Stimulated activated CD8-positive, alpha-beta memory T cell treated with anti-CD3 and anti-CD28 coated beads, Interleukin-15, amount 100 ng/mL, for 48 hours (primary cell): ENCODE data around the gene PARN.
"Not testable (repeated sequence)": the region's sequence is repeated elsewhere in the genome, so short reads cannot be mapped to it uniquely, and the experiment has no call there.

ENCODE experiments used
- DNase-seq, 2 donors: peaks; one replicate each; pipeline ENCODE4 v3.0.0-alpha.2; 2020; ENCODE audit warnings: low read depth in 2 of 2

The PARN gene

GRCh38 chr16:14574698-14575415 is 55.2 kb downstream of the PARN start:
- not testable (repeated sequence) for DNase-seq

- no peak for DNase-seq
These were observed 57.5 kb downstream of the PARN start for GRCh38 chr16:14572535-14572934.

- DNase-seq: no peak
These were observed 60.8 kb downstream of the PARN start for GRCh38 chr16:14569213-14569612.

GRCh38 chr16:14566599-14566998 is 63.5 kb downstream of the PARN start:
- no peak for DNase-seq

GRCh38 chr16:14565688-14566025 is 64.4 kb downstream of the PARN start:
- no peak for DNase-seq

GRCh38 chr16:14564861-14565687 is 65.0 kb downstream of the PARN start:
- DNase-seq: no peak

GRCh38 chr16:14564323-14564722 is 65.7 kb downstream of the PARN start:
- DNase-seq: no peak

GRCh38 chr16:14562691-14563491 is 67.2 kb downstream of the PARN start:
- DNase-seq: no peak

- no peak for DNase-seq
These were observed 69.5 kb downstream of the PARN start for GRCh38 chr16:14560523-14560922.

- DNase-seq: no peak
These were observed 70.2 kb downstream of the PARN start for GRCh38 chr16:14559809-14560241.

- no peak for DNase-seq
These were observed 76.6 kb downstream of the PARN start for GRCh38 chr16:14553447-14553846.

- DNase-seq: no peak
These were observed 80.3 kb downstream of the PARN start for GRCh38 chr16:14549789-14550153.

- no peak for DNase-seq
These were observed 80.9 kb downstream of the PARN start for GRCh38 chr16:14548933-14549788.

GRCh38 chr16:14545346-14545884 is 84.6 kb downstream of the PARN start:
- no peak for DNase-seq

GRCh38 chr16:14544846-14545245 is 85.2 kb downstream of the PARN start:
- DNase-seq: not testable (repeated sequence)

- no peak for DNase-seq
These were observed 90.4 kb downstream of the PARN start for GRCh38 chr16:14539631-14540030.

- DNase-seq: no peak
These were observed 90.9 kb downstream of the PARN start for GRCh38 chr16:14539156-14539555.

GRCh38 chr16:14538604-14539003 is 91.5 kb downstream of the PARN start:
- DNase-seq: no peak

GRCh38 chr16:14531613-14532012 is 98.4 kb downstream of the PARN start:
- DNase-seq: no peak

GRCh38 chr16:14531101-14531500 is 99.0 kb downstream of the PARN start:
- no peak for DNase-seq

- DNase-seq: no peak
These were observed 100.0 kb downstream of the PARN start for GRCh38 chr16:14530046-14530445.
